B cell (primary cell): Measurements from ENCODE around the gene PRKN. TPM values are rescaled to one million over a fixed set of nuclear protein-coding genes. Genes with fewer than 3 reads are reported as not detected.

Experiments
- ATAC-seq: fragments of 200-7000 bp; cut with Tn5 transposase; one replicate; pipeline ENCODE4 v1.10.0; 2021; ENCODE audit warnings: low read depth, mild to moderate bottlenecking, moderate number of reproducible peaks, moderate library complexity
- CTCF ChIA-PET: fragments of 350-600 bp; sonication (Branson Sonifier 250); formaldehyde crosslinking; loops from one replicate; lab custom pipeline; 2021; ENCODE audit warnings: antibody characterized with exemption, inconsistent platforms; lab: Charles Lee
- POLR2A ChIA-PET: fragments of 350-600 bp; sonication (Branson Sonifier 250); formaldehyde crosslinking; loops from one replicate; lab custom pipeline; 2021; ENCODE audit warnings: antibody characterized with exemption; lab: Charles Lee
- DNase-seq: peaks from one replicate; pipeline ENCODE4 v3.0.0; 2013
- H2AFZ ChIP-seq: 2 replicates; pipeline ENCODE4 v1.6.1; 2012; ENCODE audit warnings: mild to moderate bottlenecking, low read depth, low read length; ENCODE audit not compliant: insufficient read depth, poor library complexity, severe bottlenecking
- H3K27ac ChIP-seq, 2 donors: 1 replicate in 1 of 2; 2 replicates in 1 of 2; pipeline ENCODE4 v1.5.1; 2012 to 2013; ENCODE audit warnings: low read length in 2 of 2, mild to moderate bottlenecking in 2 of 2, moderate library complexity in 1 of 2
- H3K27me3 ChIP-seq, 4 experiments: fragments of 200-600 bp in 1 of 4; sonication (generic) in 1 of 4; replicated peaks in 1 of 4; 1 replicate in 2 of 4; 2 replicates in 2 of 4; pipeline versions ENCODE4 v1.6.1 to v1.7.0; 2013 to 2016; ENCODE audit warnings: low read length in 3 of 4, mild to moderate bottlenecking in 2 of 4, mixed read lengths in 1 of 4, moderate library complexity in 1 of 4; ENCODE audit not compliant: insufficient read depth in 4 of 4, control insufficient read depth in 3 of 4; ENCODE audit errors: control extremely low read depth in 1 of 4
- H3K36me3 ChIP-seq, 2 experiments: replicated peaks in 1 of 2; 1 replicate in 1 of 2; 2 replicates in 1 of 2; pipeline versions ENCODE4 v1.6.1 to v1.7.1; 2013; ENCODE audit warnings: low read length in 1 of 2; ENCODE audit not compliant: insufficient read depth in 2 of 2, control insufficient read depth in 1 of 2; ENCODE audit errors: control extremely low read depth in 1 of 2, extremely low read depth in 1 of 2
- H3K4me1 ChIP-seq, 2 donors: fragments of 200-600 bp in 1 of 2; sonication (generic) in 1 of 2; 1 replicate in 1 of 2; 2 replicates in 1 of 2; pipeline versions ENCODE4 v1.5.1 to v1.6.1; 2013 to 2017; ENCODE audit warnings: low read length in 2 of 2; ENCODE audit not compliant: control insufficient read depth in 2 of 2, insufficient read depth in 2 of 2
- H3K4me2 ChIP-seq: replicated peaks from 2 replicates; pipeline ENCODE3; 2012; ENCODE audit warnings: mild to moderate bottlenecking, low read depth, low read length; ENCODE audit not compliant: poor library complexity, severe bottlenecking
- H3K4me3 ChIP-seq, 5 experiments: fragments of 200-600 bp in 1 of 5; sonication (generic) in 1 of 5; 1 replicate in 3 of 5; 2 replicates in 2 of 5; pipeline versions ENCODE4 v1.5.1 to v1.7.0; 2011 to 2016; ENCODE audit warnings: low read length in 4 of 5, mild to moderate bottlenecking in 4 of 5, low read depth in 2 of 5, control low read depth in 1 of 5, moderate library complexity in 1 of 5; ENCODE audit not compliant: insufficient read depth in 1 of 5; ENCODE audit errors: control extremely low read depth in 1 of 5, extremely low read depth in 1 of 5
- H3K79me2 ChIP-seq: fragments of 200-600 bp; sonication (generic); one replicate; pipeline ENCODE4 v1.6.0; 2016; ENCODE audit warnings: low read length; ENCODE audit not compliant: control insufficient read depth, insufficient read depth
- H3K9ac ChIP-seq: fragments of 200-600 bp; sonication (generic); 2 replicates; pipeline ENCODE4 v1.6.1; 2017; ENCODE audit warnings: mild to moderate bottlenecking, low read length, moderate library complexity
- H3K9me3 ChIP-seq, 3 donors: one replicate each; pipeline versions ENCODE4 v1.6.1 to v1.7.1; 2013; ENCODE audit warnings: low read length in 2 of 3; ENCODE audit not compliant: control insufficient read depth in 2 of 3, insufficient read depth in 1 of 3; ENCODE audit errors: control extremely low read depth in 1 of 3
- H4K20me1 ChIP-seq: 2 replicates; pipeline ENCODE4 v1.6.0; 2012; ENCODE audit warnings: mild to moderate bottlenecking, low read length; ENCODE audit not compliant: insufficient read depth, control insufficient read depth, poor library complexity, severe bottlenecking
- H3K27ac Mint-ChIP-seq: one replicate; pipeline ENCODE4 v1.8.0; 2021; ENCODE audit warnings: mixed read lengths
- H3K27me3 Mint-ChIP-seq: one replicate; pipeline ENCODE4 v1.8.0; 2021; ENCODE audit warnings: mixed read lengths
- H3K4me1 Mint-ChIP-seq: one replicate; pipeline ENCODE4 v1.8.0; 2021; ENCODE audit warnings: mixed read lengths
- H3K4me3 Mint-ChIP-seq: one replicate; pipeline ENCODE4 v1.8.0; 2021; ENCODE audit warnings: mixed read lengths
- H3K9me3 Mint-ChIP-seq: one replicate; pipeline ENCODE4 v1.8.0; 2022; ENCODE audit warnings: mixed read lengths; ENCODE audit not compliant: insufficient read depth
- EZH2 ChIP-seq: IDR thresholded peaks from 2 replicates; pipeline ENCODE4 v1.6.1; 2012; ENCODE audit warnings: borderline replicate concordance, low read depth, mild to moderate bottlenecking, moderate library complexity, low read length; ENCODE audit not compliant: insufficient read depth, poor library complexity, severe bottlenecking
- WGBS: methylation state at CpG from one replicate; pipeline ENCODE4 v1.1.5; 2013; ENCODE audit warnings: missing lambda C conversion rate; ENCODE audit not compliant: insufficient coverage; 5-methylcytosine and 5-hydroxymethylcytosine counted together
- intact Hi-C: fragments of 100-400 bp; cut with micrococcal nuclease; formaldehyde crosslinking; loops from one replicate; pipeline ENCODE4 v1.10.0; 2022
- polyA plus RNA-seq: library from polyadenylated mRNA; depleted of rRNA; stranded (reverse); fragments of >200 nt; gene quantifications from 2 replicates; pipeline ENCODE4 v1.2.3, GENCODE V29; 2012
- total RNA-seq, 2 donors: library from RNA; stranded (reverse); fragments of 120-200 nt in 1 of 2; gene quantifications; 1 replicate in 1 of 2; 2 replicates in 1 of 2; pipeline versions ENCODE4 v1.2.3 to v1.2.4, GENCODE V29; 2013 to 2022
- TF ChIP-seq, protein P1 (sequence below): fragments of 200-600 bp; IDR thresholded peaks from one replicate; pipeline ENCODE4 v1.8.0; 2022; ENCODE audit warnings: antibody characterized with exemption, mild to moderate bottlenecking

Gene PRKN
- total and polyA plus RNA-seq, 2 donors (not counting 1 experiment from before 2014, with no cell fraction given), result 1.6 to 6.2 TPM

DNA sequence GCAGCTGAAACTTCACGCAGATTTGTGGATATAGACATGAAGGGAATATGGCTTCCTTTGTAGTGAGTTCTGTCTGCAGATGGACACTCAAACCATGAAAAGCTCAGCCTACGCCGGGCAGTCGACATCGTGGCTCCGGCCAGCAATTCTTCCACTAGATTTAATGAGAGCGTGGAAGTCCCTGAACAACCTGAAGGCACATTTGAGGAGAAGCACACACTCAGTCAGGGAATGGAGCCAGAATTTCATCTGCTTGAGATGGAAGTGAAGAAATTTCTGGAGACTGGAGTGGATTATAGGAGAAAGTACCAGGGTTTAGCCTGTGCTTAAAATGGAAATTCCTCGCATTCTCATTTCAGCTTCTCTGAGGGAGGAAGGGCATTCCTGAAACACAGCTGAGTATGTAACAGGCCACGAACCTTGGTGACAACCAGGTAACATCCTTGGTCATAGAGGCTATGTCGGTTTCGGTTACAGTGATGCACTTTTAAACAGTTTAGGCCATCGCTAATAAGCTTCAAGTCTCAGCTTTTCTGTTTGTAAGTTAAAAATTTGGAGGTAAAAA is 1373.2 kb downstream of the PRKN start:
- 96% methylated on average over 9 of the region's 12 CpGs for WGBS
- no peak for ATAC-seq

DNA sequence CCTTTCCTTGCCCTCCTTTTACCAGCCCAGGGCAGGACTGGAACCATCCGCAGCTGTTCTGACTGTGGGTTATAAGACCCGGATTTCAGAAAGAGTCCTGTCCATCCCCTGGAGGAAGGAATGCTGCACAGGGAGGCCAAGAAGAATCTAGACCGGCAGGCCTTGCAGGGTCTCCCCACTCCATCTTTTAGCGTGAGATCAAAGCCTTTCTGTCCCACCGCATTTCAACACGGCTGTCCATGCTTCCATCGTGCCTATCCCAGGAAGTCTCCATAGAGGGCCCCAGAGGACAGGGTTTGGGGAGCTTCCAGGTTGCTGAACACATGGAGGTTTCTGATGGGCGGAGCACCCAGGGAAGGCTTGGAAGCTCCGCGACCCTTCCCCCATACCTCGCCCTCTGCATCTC is 1374.4 kb downstream of the PRKN start:
- Histone ChIP-seq H4K20me1 (no peaks in the 10 kb centered on the region), H3K9me3 (no peaks in the 10 kb centered on the region), H3K4me2 (no peak overlapping the region), H3K9ac (no peak overlapping the region), H3K36me3 (no peaks in the 10 kb centered on the region), H3K79me2 (no peaks in the 10 kb centered on the region), H3K27ac (no peak overlapping the region), H3K4me1 (no peaks in the 10 kb centered on the region), H2AFZ (no peak overlapping the region), H3K4me3 (no peak overlapping the region), H3K27me3 (no peaks in the 10 kb centered on the region)
- Mint-ChIP-seq H3K4me1 (peaks cover 6% of the 10 kb centered on the region), H3K4me3 (no peak overlapping the region), H3K27me3 (no peaks in the 10 kb centered on the region), H3K27ac (no peak overlapping the region), H3K9me3 (no peaks in the 10 kb centered on the region)
- ATAC-seq, result no peak
- TF ChIP-seq, protein P1, sequence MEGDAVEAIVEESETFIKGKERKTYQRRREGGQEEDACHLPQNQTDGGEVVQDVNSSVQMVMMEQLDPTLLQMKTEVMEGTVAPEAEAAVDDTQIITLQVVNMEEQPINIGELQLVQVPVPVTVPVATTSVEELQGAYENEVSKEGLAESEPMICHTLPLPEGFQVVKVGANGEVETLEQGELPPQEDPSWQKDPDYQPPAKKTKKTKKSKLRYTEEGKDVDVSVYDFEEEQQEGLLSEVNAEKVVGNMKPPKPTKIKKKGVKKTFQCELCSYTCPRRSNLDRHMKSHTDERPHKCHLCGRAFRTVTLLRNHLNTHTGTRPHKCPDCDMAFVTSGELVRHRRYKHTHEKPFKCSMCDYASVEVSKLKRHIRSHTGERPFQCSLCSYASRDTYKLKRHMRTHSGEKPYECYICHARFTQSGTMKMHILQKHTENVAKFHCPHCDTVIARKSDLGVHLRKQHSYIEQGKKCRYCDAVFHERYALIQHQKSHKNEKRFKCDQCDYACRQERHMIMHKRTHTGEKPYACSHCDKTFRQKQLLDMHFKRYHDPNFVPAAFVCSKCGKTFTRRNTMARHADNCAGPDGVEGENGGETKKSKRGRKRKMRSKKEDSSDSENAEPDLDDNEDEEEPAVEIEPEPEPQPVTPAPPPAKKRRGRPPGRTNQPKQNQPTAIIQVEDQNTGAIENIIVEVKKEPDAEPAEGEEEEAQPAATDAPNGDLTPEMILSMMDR, result no peak
- no peak for TF ChIP-seq EZH2
- 93% methylated on average over 7 of the region's 11 CpGs for whole genome bisulfite sequencing
- intact Hi-C loops, result no loop called here
- ChIA-PET CTCF (interaction anchor here (3.1 kb wide), 1 partner anchor 18 kb away, joined by 13 read pairs; no protein-coding TSS in a partner anchor), POLR2A (no interaction called here)
- DNase-seq, result no peak

More for the DNA sequence above, 1373.2 kb downstream of the PRKN start:
- POLR2A ChIA-PET, result no interaction called here
- no peaks in the 10 kb centered on the region for H3K4me1 ChIP-seq
- H3K9ac ChIP-seq, result no peak overlapping the region
- no peak overlapping the region for H3K4me2 ChIP-seq
- H3K9me3 ChIP-seq, result no peaks in the 10 kb centered on the region
- H3K9me3 Mint-ChIP-seq, result no peaks in the 10 kb centered on the region
- H3K27ac Mint-ChIP-seq, result peak overlapping the region; percentile 10
- no peak overlapping the region for H3K27ac ChIP-seq
- H3K27me3 Mint-ChIP-seq, result no peaks in the 10 kb centered on the region
- H3K79me2 ChIP-seq, result no peaks in the 10 kb centered on the region
- TF ChIP-seq EZH2, result no peak
- TF ChIP-seq, protein P1, result no peak
- H3K4me3 Mint-ChIP-seq, result no peak overlapping the region
- H3K4me3 ChIP-seq, result no peak overlapping the region
- no peak for DNase-seq
- intact Hi-C loops, result no loop called here
- H3K36me3 ChIP-seq, result no peaks in the 10 kb centered on the region
- H4K20me1 ChIP-seq, result no peaks in the 10 kb centered on the region
- H2AFZ ChIP-seq, result no peak overlapping the region
- H3K4me1 Mint-ChIP-seq, result peaks cover 6% of the 10 kb centered on the region
- H3K27me3 ChIP-seq, result no peaks in the 10 kb centered on the region
- CTCF ChIA-PET, result interaction anchor here (0.5 to 3.1 kb wide), 2 partner anchors 12 to 17 kb away, joined by 5 to 13 read pairs; no protein-coding TSS in a partner anchor
